ENCODE results near the gene CRTC1.

The CRTC1 gene

DNA sequence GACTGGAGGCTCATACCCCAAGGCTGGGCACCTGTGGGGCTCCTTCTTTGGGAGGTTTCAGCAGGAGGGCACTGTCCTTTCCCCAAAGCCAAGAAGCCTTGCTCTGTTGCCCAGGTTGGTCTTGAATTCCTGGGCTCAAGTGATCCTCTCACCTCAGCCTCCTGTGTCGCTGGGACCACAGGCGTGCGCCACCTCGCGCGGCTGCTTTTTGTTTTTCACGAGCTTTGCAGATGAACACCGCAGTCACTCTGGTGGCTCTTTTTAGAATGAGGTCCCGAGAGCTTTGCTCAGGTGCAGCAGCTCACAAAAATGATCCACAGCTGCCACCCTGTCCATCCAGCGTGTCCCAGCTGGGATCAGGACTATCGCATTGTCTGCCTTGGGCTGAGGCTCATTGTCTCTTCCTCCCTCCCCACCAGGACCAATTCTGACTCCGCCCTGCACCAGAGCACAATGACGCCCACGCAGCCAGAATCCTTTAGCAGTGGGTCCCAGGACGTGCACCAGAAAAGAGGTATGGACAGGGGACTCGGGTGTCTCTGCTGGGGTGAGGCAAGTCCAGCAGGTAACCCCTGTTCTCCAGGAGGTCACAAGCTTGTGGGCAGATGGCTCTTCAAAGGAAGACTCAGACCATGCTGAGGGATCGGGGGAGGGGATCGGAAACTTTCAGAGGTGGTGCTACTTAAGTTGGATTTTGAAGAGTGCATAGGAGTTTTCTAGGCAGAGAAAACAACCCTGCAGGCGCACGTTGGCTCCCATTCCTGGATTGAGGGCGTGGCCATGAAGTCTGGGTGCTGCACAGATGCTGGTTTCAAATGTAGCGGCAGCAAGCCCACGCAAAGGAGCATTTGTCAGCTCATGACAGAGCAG lies 66.1 kb downstream of the CRTC1 start:
- DNase-seq (ENCODE audit: low spot score): no peak

DNA sequence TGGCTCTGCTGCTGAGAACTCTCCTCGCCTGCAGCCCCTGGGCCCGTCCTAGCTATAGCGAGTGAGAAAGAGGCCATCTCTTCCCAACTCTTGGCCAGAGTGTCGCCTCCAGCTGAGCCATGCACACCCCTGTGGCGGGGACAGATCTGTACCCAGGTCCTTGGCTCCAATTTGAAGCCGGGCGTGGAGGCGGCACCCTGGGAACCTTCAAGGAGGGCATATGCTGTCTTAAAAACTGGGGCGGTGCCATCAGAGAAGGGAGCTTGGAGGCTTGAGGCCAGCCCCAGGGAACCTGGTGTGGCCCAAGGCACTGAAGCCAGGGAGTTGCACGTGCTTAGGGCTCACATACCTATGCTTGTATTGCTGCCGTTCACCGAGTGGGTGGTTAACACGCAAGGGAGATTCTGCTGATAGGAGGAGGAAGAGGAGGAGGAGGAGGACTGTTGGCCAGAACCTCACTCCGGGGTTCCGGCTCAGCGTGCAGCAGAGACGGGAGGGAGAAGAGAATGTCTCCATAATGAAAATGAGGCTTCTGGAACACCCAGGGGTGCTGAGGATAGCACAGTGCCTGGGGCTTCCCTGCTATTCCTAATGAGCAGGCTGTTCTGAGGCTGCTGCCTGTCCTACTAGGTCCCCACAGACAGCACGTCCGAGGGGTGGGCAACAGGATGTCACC lies 67.0 kb downstream of the CRTC1 start:
- no peak for DNase-seq (ENCODE audit: low spot score)

DNA sequence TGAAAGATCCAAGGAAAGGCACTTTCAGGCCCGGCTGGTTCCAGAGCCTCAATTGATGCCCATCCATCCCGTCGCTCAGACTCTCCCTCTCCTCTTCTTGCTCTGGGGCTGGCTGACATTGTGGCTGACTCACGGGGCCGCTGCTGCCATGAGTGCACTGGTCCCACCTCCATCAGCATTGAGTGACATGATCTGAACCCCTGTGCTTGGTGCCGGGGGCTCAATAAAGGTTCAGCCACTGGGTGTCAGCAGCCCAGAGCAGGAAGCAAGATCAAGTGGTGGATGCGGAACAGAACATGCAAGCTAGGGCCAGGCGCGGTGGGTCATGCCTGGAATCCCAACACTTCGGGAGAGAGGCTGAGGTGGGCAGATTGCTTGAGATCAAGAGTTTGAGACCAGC lies 68.1 kb downstream of the CRTC1 start:
- DNase-seq (ENCODE audit: low spot score): no peak

DNA sequence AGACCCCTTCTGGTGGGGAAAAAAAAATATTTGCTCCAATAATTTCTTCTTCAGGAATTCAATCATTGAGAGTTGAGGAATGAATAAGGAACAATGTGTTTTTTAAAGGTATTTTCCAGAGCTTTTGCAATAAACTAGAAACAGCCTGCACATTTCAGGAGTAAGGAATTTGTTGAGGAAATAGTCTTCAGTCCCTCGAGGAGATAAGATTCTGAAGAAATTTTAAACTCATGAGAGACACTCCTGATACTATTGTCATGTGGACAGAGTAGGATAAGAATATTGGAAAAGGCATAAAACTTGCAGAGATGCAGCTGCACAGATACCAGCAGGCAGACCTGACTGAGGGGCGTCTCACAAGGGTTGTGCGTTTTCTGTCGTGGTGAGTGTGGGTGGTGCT lies 71.0 kb downstream of the CRTC1 start:
- no peak for DNase-seq (ENCODE audit: low spot score)

DNA sequence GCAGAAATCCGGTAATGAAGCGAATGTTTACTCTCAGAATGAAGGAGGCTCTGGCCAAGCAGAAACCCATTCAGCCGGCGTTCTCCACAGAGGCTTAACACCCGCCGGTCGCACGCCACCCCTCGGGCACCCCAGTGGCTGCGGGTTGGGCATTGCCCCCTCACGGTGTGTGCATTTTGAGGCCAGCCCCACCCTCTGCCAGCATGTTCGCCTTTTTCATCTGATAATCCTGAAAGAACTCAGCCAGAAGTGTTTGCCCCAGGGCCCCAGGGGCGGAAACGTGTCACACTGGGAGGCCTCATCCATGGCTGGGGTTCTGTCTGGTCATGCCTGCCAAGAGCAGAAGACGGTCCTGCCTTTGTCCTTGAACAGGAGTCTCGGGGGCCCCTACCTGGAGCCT lies 73.4 kb downstream of the CRTC1 start:
- no peak for DNase-seq (ENCODE audit: low spot score)

DNA sequence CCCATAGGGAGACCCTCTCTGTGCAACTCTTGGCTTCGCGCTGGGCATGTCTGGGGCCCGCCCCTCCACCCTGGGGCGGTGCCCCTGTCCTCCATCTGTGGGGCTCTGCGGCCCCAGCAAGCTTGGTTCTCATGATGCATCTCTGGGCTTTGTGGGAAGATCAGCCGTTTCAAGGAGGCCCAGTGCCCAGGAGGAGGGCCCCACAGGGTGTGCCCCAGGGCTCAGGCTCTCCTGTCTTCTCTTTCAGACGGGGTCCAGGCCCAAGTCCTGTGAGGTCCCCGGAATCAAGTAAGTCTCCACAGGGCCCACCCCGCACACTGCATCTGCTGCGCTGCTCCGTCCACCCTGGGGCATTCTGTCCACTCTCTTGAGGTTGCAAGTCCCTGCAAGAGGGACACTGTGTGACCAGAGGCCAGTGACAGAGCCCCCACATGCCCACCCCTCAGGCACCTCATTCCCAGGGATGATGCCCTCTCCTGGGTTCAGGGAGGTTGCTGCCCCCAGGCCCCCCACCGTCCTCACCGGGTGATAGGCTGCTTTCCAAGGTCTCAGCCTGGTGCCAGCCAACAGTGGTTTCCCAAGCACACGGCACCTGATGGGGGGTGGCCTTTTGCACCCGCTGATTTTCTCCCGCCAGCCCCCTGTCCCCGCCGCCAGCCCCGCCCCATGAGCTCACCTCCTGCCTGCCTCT lies 76.0 kb downstream of the CRTC1 start:
- DNase-seq (ENCODE audit: low spot score): no peak

DNA sequence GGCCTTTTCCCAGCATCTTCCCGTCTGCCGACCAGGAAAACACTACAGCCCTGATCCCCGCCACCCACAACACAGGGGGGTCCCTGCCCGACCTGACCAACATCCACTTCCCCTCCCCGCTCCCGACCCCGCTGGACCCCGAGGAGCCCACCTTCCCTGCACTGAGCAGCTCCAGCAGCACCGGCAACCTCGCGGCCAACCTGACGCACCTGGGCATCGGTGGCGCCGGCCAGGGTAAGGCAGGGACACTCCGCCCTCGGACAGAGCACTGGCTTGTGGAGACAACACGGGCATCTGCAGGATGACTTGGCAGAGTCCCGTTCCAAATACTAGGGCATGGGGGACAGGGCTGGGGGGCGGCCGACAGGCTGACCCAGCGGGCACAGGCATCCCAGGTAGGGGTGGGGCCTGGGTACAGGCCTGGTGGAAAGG lies 76.5 kb downstream of the CRTC1 start:
- DNase-seq (ENCODE audit: low spot score): no peak

DNA sequence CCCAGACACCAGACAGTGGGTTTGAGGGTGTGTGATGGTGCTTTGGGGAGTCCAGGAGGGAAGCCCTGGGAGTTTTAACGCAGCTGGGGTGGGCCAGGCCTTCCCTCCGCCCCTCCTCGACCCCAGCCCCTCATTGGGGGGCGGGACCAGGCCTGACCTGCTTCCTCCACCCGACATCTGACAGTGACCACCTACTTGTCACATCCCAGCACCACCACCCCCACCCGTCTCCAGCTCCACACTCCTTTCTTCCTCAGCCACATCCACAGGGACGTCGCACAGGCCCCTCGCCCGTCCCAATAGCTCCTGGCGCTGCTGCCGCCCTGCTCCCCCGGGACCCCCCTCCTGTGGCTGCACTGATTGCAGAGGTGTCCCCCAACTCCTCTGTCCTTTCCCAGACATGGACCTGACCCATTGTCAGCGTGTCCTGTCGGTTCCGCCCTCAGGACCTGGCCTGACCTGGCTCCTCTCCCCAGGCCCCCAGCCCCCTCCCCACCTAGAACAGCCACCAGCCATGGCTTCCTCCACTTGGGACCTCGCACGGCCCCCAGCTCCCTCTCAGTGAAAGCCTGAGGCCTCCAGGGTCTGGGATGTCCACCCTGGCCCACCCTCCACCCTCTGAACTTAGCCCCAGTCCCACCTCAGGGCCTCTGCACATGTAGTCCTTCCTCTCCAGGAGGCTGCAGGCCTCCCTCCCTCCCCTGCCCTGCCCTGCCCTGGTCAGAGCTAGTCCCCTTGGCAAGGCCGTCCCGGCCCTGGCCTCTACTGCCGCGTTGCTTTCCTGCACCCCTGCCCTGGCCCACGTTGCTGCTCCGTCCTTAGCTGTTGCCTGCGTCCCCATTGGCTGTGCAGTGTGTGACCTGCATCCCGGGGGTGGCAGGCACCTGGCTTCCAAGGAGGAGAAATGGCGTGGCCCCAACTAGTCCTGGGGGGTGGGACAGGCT lies 77.2 kb downstream of the CRTC1 start:
- DNase-seq (ENCODE audit: low spot score): no peak

DNA sequence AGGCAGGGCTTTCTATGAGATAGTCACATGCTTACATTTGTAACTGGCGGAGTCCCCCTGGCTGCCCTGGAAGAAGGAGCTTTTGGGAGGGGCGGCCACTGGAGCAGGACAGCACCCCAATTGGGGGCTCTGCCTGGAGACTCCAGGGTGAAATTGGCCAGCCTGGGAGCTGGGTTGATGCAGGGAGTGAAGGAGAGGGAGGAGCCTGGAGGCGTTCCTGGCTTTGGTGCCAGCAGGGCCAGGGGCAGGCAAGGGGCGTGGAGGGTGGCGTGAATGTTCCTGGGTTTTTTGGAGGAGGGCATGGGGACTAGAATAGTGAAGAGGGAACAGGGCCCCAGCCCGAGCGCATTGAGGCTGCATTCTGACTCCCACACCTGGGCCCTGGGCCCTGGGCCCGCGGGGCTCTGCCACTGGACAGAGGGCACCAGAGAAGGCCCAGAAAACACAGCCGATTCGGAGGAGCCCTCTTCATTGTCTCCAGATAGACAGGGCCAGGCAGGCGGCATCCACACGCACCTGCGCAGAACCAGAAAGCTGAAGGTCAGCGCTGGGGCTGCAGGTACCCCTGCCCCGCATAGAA lies 78.1 kb downstream of the CRTC1 start:
- DNase-seq (ENCODE audit: low spot score): no peak

DNA sequence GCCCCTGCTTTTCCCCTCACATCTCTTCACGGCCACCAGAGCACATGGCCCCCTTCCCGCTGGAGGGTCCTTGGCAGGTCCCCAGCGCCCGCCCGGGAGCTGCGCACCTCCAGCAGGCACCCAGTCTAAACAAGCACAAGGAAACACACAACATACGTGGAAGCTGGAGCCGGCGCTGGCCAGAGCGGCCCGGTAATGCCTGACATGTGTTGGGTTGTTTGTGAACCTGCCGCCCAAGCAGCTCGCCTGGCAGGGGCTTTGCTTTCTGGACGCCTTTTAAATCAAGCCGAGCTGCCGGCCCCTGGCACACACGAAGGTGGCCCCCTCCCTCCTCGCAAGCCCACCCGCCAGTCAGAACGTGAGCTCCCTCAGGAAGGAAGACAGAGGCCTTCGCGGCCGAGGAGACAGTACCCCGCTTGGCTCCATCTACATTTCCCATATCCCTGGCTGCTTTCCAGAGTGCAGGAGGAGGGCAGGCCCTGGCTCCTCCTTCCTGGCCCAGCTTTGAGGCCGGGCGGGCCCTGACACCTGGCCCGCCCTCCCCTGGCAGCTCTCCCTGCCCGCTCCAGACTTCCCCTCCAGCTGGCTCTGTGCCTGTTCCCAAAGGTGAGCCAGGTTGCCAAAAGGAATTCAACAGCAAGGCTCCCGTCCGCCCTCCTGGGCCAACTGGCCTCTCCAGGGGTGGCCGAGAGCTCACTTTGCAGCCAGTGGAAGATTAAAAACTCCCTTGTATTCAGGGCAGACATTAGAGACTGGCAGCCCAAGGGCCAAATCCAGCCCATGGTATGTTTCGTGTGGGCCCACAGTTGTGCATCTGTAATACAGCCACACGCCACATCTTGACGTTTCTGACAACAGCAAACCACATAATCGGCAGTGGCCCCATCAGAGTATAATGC lies 78.9 kb downstream of the CRTC1 start:
- no peak for DNase-seq (ENCODE audit: low spot score)

DNA sequence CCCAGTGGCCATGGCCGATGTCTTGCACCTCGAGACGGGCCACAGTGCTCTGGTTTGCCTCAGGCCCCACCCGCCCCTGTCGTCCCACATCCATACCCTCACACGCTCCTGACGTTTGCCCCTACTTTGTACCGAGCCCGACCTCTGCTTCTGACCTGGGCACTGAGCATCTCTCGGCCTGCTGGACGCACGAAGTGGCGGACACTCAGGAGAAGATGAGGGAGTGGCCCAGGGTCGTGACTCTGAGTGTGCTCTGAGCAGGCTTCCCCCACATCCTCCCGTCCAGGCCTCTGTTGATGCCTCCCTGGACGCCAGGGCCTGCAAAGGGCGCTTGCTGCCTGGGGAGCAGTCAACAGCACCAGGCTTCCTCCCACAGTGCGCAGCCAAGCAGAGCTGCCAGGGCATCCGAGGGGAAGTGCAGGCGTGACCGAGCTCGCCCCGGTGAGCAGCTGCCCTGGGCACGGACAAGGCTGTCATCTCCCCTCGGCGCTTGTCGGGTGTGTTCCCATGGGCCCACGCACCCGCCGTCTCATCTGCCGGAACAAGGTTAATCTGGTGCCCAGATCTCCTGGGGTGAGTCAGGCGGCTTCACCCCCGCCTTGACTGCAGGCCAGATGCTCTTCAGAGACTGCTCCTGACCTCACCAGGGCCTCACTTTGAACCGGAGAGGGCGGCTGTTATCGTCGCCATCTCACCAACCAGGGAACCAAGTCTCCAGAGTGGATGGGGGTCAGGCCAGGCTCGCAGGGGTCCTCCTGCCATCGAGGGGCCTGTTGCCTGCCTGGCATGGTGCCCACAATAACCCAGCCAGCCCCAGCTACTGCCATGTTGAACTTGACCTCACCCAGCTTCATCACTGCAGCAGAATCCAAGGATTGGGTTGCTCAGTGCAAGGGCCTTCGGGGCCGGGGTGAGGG lies 80.5 kb downstream of the CRTC1 start:
- no peak for DNase-seq (ENCODE audit: low spot score)

DNA sequence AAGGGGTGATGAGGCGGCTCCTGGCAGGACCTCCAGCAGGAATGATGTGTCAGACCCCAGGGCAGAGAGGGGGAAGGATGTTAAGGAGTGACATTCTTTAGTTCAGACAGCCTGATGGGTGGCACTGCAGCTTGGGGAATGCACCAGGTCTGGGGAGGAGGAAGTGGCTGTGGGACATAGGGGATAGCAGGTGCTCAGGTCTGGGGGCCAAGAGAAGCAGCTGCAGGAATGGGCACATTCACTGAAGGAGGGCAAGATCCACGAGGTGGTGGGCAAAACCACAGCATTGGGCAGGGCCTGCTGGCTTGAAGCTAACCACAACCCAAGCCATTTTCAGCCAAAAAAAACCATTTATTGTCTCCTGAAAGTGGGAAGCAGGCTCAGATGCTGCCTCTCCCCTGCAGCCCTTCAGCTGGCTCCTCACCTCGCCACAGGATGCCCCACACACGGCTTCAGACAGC lies 81.1 kb downstream of the CRTC1 start:
- DNase-seq (ENCODE audit: low spot score): no peak

DNA sequence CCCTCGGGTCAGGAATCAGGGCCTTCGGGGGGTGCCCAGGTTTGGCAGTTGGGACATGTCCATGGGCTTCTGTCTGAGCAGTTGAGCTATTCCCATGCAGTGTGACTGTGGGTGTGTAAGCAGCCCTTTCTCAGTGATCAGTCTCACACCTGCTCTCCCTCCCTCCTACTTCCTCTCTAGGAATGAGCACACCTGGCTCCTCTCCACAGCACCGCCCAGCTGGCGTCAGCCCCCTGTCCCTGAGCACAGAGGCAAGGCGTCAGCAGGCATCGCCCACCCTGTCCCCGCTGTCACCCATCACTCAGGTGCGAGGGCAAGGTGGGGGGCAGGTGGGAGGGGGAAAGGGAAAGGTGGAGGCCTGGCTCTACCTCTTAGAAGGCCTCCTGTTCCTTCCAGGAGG lies 81.7 kb downstream of the CRTC1 start:
- DNase-seq (ENCODE audit: low spot score): no peak

DNA sequence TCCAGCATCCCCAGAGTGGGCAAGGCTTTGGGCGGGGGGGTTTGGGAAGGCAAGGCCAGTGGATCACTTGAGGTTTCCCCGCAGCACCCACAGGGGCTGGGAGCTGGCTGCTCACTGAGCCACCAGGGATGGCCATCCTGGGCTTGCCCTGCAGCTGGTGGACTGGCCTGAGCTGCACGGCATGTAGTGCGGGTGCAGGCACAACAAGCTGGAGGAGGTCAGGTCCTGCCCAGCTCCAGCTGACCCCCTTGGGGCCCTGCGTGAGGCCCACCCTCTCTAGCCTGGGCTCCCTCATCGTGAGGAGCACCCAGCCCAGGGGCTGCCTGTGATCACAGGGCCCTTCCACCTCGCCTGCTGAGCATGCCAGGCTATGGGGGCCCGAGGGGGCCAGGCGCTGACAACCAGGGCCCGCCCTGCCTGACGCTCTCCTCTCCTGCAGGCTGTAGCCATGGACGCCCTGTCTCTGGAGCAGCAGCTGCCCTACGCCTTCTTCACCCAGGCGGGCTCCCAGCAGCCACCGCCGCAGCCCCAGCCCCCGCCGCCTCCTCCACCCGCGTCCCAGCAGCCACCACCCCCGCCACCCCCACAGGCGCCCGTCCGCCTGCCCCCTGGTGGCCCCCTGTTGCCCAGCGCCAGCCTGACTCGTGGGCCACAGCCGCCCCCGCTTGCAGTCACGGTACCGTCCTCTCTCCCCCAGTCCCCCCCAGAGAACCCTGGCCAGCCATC lies 84.7 kb downstream of the CRTC1 start:
- no peak for DNase-seq (ENCODE audit: low spot score)

DNA sequence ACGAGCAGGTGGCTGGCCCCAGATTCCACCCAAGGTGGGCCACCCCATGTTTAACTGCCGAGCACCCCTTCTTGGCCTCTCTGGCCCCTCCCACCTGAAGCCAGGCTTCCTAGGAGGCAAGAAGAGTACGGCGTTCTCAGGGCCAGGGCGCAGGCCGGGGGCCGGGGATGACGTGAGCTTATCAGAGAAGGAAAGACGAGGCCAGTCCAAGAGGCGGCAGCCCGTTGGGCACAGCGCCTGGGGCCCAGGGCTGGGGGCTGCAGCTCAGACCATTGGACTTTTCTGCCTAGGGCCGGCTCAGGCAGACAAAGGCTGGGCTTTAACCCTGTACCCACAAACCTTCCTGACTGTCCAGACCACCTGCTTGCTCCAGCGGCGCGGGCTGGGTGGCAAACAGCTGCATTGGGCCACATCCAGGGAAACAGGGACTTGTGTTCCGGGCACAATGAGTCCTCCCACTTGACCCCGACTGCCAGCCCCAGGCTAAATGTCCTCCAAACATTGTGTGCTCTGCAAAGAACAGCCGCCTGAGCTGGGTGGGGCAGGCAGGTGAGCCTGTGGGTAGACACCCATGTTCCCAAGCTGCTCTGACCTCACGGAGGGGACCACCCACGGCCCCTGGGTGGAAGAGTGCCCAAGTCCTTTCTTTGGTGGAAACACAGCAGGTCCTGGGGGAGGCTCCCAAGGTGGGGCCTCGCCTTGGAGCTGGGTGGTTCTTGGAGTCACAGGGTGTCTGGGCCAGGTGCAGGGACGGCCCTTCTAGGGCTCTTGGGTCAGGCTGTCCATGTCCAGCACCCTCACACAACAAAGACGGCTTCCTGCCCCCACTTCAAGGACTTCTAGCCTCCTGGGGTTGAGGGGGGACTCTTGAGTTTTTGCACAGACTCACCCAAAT lies 85.8 kb downstream of the CRTC1 start:
- no peak for DNase-seq (ENCODE audit: low spot score)

DNA sequence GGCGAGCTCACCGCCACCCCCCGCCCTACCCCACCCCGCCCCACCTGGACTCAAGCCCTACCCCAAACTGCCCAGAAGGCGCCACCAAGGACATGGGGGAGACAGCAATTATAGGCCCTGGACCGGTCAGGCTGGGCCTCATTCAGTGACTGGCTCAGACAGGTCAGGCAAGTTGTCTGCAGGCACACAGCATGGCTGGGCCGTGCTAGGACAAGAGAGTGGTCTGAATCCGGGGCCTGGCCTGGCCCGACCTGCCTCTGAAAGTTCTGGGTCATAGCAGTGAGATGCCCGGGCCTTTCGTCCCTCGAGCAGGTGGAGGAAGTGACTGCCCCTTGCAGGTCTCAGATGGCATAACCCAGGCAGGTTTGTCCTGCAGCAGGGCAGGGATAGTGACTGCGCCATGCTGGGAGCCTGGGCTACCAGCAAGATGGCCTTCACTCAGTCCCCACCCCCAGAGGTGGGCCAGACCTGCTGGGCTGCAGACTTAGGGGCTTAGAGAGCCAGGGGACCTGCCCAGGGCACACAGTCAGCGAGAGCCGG lies 86.6 kb downstream of the CRTC1 start:
- DNase-seq (ENCODE audit: low spot score): no peak

DNA sequence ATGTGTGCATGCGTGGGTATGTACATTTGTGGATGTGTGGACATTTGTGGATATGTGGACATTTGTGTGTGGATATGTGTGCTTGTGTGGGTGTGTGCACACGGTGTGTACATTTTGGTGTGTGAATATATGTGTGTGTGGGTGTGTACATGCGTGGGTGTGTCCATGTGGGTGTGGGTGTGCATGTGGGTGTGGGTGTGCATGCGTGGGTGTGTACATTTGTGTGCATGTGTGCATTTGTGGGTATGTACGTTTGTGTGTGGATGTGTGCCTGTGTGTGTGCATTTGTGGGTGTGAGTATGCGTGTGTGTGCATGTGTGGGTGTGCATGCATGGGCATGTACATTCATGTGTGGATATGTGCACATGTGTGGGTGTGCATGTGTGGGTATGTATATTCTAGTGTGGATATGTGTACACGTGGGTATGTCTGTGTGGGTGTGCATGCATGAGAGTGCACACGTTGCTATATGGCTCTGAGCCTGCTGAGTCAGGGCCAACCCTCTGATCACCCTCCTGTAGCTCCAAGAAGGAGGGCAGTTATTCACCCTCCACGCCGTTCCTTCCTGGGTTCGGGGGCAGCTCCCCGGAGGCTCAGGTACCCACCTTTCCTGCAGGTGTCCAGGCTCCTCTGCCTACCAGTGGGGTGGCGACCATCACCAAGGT lies 87.3 kb downstream of the CRTC1 start:
- no peak for DNase-seq (ENCODE audit: low spot score)
